ENCODE measurements around the gene PTAFR.

DNA sequence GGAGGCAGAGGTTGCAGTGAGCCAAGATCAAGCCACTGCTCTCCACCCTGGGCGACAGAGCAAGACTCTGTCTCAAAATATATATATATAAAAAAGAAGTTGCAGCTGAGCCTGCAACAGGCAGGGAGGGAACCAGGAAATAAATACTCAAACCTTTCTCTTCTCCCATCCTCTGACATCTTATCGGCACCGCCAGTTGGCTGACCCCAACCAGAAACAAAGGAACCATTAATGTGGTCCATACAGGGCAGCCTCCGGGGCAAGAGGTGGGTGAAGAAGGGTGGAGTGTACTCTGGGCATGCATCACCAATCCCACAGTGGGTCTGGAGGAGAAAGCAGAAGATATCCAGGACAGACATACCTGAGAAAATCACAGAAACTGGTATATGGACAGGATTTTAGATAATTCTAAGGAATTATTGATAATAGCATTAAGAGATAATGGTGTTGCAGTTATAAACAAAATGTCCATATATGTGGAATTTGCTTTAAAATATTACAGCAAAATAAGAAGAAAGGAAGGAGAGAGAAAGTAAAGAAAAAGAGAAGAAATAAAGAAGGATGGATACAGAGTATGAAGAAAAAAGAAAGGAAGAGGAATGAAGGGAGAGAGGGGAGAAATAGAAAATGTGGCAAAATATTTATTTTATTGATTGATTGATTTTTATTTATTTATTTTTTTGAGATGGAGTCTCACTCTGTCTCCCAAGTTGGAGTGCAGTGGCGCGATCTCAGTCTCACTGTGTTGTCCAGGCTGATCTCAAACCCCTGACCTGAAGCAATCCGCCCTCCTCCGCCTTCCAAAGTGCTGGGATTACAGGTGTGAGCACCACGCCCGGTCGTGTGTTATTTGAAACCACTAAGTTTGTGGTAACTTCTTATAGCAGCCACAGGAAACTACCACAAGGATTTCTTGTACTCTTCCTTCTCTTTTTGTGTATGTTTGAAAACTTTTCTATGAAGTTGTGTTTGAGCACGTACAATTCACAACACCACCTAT lies 4.1 kb upstream of the PTAFR start:
- no peak for TF ChIP-seq RFX5 (IDR thresholded peaks at IDR 0.05)
- TF ChIP-seq, protein P1, sequence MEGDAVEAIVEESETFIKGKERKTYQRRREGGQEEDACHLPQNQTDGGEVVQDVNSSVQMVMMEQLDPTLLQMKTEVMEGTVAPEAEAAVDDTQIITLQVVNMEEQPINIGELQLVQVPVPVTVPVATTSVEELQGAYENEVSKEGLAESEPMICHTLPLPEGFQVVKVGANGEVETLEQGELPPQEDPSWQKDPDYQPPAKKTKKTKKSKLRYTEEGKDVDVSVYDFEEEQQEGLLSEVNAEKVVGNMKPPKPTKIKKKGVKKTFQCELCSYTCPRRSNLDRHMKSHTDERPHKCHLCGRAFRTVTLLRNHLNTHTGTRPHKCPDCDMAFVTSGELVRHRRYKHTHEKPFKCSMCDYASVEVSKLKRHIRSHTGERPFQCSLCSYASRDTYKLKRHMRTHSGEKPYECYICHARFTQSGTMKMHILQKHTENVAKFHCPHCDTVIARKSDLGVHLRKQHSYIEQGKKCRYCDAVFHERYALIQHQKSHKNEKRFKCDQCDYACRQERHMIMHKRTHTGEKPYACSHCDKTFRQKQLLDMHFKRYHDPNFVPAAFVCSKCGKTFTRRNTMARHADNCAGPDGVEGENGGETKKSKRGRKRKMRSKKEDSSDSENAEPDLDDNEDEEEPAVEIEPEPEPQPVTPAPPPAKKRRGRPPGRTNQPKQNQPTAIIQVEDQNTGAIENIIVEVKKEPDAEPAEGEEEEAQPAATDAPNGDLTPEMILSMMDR (IDR thresholded peaks at IDR 0.05) = no peak
- no peak for TF ChIP-seq E2F6 (IDR thresholded peaks at IDR 0.05; ENCODE audit: borderline replicate concordance, low read depth)
- TF ChIP-seq ZSCAN20 (CRISPR knock-in tag; IDR thresholded peaks at IDR 0.05) = no peak
- no peak for TF ChIP-seq POLR2A (IDR thresholded peaks at IDR 0.05; ENCODE audit: low read length)
- TF ChIP-seq, protein P2, sequence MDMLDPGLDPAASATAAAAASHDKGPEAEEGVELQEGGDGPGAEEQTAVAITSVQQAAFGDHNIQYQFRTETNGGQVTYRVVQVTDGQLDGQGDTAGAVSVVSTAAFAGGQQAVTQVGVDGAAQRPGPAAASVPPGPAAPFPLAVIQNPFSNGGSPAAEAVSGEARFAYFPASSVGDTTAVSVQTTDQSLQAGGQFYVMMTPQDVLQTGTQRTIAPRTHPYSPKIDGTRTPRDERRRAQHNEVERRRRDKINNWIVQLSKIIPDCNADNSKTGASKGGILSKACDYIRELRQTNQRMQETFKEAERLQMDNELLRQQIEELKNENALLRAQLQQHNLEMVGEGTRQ (IDR thresholded peaks at IDR 0.05) = no peak
- TF ChIP-seq EP300 (IDR thresholded peaks at IDR 0.05) = no peak
- no peak for TF ChIP-seq KDM5A (IDR thresholded peaks at IDR 0.05)
- TF ChIP-seq CHD2 (IDR thresholded peaks at IDR 0.05; ENCODE audit: low read length, partially characterized antibody) = no peak
- TF ChIP-seq SREBF2 (IDR thresholded peaks at IDR 0.05) = no peak
- TF ChIP-seq NFE2L2 (conservative IDR thresholded peaks at IDR 0.05; ENCODE audit: low read length) = no peak
- TF ChIP-seq SMC3 (IDR thresholded peaks at IDR 0.05) = no peak
- TF ChIP-seq FOSB (CRISPR knock-in tag; IDR thresholded peaks at IDR 0.05) = no peak

All from A549 (cell line).